Measurements from ENCODE around the gene LNPK.
"Not testable (repeated sequence)": the region's sequence is repeated elsewhere in the genome, so short reads cannot be mapped to it uniquely, and the experiment has no call there.

Gene LNPK

DNA sequence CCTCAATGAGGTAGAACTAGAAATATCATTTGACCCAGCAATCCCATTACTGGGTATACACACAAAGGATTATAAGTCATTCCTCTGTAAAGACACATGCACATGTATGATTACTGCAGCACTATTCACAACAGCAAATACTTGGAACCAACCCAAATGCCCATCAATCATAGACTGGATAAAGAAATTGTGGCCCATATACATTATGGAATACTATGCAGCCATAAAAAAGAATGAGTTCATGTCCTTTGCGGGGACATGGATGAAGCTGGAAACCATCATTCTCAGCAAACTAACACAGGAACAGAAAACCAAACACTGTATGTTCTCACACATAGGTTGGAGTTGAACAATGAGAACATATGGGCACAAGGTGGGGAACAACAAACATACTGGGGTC lies 106.1 kb downstream of the LNPK start:
- DNase-seq: not testable (repeated sequence)

DNA sequence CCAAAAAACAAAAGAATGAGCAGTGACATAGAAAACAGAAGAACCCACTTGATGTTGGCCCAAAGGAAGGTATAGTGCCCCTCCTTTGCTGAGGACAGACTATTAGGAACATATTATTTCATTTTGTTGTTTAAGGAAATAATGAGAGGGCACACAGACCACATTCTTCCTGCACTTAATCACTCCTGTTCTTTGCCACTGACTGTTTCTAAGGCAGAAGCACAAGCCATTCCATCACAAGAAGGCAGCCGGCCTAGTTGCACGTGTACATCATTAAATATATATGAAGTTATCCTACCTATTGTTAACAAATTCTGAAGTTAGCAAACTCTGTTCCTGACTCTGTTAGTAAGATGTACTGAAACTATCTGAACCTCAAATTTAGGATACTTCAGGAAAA lies 110.0 kb downstream of the LNPK start:
- DNase-seq: no peak

DNA sequence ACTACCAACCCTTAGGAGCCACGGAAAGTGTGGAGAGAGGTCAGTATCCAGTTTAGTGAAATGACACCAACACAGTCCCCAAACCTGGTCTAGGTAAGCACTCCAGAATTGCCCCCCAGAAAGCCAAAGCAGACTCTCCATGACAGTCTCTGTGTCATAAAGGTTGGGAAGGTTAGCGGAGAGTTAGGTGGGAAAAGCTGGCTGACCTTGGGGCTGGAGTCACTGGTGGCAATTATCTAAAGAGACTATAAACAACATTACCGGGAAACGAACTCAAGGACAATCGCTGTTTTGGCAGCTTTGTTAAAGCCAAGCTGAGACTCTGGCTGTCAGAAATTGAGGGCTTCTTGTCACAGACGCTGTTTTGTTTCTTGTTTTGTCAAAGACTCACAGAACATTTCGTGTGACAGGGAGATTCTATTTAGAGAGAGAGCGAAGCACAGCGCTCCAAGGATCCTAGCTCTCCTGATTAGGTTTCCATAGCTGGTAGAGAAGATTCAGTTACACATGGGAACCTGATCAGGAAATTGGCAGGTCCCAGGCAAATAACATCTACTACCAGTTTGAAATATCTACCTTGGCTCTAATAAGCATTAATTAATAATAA lies 111.3 kb downstream of the LNPK start:
- DNase-seq: no peak

DNA sequence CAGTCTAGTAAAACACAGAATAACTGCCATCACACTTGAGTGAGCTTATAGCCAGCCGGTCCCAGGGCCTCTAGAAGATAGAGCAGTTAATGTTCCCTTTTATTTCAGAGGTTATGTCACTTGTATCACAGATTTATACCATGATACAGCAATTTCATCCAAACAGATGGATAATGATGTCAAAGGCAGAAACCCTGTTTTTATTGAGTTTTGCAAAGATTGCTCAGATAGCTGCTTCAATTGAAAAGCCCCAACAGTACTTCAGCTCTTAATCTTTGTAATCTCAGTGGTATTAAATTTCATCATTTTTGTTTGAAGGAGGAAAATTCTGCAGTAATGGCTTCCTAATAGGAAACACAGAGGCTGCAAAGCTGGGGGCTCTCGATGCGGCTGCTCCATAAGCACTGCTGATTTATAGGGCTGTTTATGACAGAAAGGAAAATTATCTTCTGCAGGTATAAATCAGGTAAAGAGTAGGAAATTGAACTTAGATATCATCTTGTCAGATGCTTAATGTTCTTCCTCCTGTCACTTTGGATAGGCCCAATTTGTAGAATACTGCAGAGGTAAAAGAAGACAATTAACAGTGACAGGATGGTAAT lies 112.3 kb downstream of the LNPK start:
- no peak for DNase-seq

DNA sequence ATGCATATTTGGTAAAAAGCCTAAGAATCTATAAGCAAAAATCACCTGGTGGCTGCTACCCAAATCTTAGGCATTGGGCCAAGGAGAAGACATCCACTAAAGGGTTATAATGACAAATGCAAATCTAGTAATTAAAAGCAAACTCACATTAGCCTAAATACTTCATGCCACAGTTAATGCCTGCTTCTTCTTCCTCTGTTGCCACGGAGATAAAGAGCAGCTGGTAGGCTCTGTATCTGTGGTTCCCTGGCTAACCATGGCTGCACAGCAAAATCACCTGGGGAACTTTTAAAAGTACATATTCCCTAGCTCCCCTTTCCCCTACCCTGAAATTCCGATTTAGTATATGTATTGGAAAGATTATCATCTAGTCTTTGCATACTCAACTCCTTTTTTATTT lies 114.3 kb downstream of the LNPK start:
- DNase-seq: no peak

DNA sequence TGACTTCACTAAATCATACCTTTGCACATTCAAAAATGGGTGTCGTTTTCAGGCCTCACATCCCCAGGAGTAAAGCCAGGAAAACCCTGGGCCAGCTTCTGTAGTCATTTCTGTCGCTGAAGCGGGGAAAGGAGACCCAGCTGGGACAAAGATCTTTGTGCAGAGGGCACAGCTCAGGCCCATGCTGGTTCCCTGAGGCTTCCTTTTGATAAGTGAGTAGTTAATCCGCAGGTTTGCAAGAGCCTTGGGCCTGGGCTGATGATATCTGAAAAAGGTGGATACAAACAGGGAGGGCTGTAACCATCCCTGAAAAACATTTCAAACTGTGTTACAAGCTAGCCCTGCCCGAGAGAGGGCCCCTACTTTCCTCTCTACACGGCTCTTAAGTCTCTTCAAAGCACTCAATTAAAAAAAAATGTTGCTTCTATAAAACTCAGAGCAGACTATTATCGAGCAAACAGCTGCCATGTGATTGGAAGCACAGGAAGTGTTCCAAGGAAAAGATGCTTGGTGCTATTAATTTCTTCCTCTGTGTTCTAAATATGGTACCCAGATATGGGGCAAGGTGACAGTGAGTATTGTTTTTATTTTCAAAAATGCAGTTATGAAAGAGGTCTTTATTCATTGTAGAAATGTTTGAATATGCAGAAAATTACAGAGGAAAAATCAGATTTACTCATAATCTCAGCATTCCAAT lies 117.2 kb downstream of the LNPK start:
- DNase-seq: no peak

DNA sequence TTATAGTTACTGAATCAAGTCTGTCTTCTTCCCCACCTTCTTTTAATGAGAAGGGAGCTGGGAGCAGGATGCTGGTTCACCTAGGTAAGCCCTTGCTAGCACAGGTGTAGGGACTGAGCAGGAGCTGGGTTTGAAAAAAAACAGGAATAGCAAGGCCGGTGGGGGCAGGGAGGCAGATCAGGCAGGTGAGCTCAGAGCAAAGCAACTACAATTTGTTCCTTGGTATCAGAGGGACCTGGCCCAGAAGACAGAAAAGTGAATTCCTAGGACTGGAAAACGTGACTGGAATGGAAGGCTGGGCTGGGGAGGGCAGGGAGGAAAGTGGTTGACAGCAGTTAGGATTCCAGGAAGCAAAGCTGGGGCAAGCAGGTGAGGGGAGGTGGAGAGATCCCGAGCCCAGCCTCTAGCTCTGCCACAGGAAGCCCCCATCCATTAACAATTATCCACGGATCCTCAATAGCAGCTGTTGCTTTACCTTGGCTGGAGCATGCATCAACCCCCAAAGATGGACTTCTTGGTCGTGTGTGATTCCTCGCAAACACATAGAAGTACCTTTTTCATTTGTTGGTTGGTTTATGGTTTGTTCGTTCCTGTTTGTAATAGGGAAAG lies 118.4 kb downstream of the LNPK start:
- no peak for DNase-seq

DNA sequence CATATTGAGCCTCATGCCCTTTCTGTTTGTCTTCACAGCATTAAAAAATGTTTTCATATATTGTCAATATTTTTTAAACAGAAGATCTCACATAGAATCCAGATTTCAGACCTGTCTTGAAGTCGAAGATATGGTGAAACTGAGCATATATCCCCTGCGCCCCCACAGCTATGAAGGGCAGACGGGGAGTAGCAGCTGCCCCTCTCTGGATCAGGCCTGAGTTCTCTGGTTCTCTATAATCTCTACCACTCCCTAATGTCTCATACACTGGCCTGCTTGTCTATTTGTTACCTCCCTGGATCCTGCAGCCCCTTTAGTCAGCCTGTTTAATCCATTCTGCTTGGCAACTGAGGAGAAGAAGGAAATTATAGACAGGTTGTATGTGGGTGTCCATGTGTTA lies 122.4 kb downstream of the LNPK start:
- no peak for DNase-seq

DNA sequence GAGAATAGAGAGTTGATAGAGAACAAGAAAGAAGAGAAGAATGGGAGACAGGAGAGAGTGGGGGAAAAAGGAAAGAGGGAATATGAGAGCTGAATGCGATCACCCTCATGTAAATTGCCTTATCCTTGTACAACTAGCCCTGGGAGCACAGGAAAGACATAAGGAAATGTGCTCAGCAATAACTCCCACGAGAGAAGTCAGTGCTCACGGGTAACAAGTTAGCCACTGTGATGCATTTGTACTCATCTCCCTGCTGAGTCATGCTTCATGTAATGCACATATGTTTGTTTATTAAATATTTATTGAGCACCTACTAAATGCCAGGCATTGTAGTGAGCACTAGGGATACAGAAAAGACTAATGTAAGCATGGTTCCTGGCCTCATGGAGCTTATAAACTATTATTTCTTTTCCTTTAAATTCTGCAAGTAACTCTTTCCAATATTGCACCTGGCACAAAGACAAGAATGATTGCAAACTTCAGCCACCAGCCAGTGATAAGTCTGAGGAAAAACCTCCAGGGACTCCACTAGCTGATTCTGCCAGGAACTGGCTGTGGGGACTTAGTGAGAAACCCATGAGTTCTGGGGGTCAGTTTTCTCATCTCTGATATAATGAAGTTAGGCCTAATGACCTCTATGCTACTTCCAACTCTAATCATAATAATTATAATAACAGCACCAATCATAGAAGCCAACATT lies 124.1 kb downstream of the LNPK start:
- no peak for DNase-seq

DNA sequence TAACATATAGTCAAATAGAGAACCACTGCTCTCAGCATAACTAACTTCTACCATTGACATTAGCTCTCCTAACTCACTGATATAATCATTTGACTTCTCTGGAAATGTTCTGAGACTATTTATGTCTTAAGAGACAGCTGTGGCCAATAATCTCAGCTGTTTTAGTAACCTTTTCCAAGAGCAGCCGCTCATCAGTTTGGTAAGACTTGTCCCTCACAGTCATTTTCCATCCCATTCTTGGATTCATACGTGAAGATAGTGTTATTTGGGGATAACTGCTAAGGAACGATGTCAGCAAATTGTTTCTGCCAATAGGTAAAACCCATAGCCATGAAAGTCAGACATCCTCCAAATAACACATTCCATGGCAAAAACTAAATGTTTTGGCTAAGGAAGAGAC lies 127.8 kb downstream of the LNPK start:
- no peak for DNase-seq

All from CD4-positive, alpha-beta T cell treated with Interleukin-21 for 1 hour (primary cell).